ENCODE results near the gene DGCR8.
A peak's percentile ranks its signal among the peaks of the same experiment; 100 is the strongest.

Gene DGCR8

GRCh38 chr22:20113551-20114310 is 33.7 kb downstream of the DGCR8 start:
- Histone ChIP-seq H3K4me3 (ENCODE audit: low read length) (no peak overlapping the region), H3K79me2 (ENCODE audit: control insufficient read depth, low read length) (peaks cover 45% of the 10 kb centered on the region), H3F3A (ENCODE audit: control insufficient read depth, insufficient read depth) (peaks cover 13% of the 10 kb centered on the region), H3K4me2 (ENCODE audit: low read length) (no peak overlapping the region), H3K9me3 (ENCODE audit: control insufficient read depth, insufficient read depth, low read length) (no peaks in the 10 kb centered on the region), H3K9me2 (replicated peaks; ENCODE audit: control insufficient read depth, low read length) (no peaks in the 10 kb centered on the region), H3K36me3 (ENCODE audit: control insufficient read depth, low read length) (peaks cover 89% of the 10 kb centered on the region), H4K20me1 (ENCODE audit: control insufficient read depth, insufficient read depth, low read depth, low read length) (no peaks in the 10 kb centered on the region), H3K4me1 (ENCODE audit: control insufficient read depth, low read length) (peaks cover 18% of the 10 kb centered on the region), H3K27me3 (ENCODE audit: control insufficient read depth, low read length) (no peaks in the 10 kb centered on the region), H3K27ac (ENCODE audit: low read depth, low read length) (no peak overlapping the region)
- TF ChIP-seq CTCF (IDR thresholded peaks at IDR 0.05; ENCODE audit: low read depth, low read length, poor library complexity, severe bottlenecking) (no peak), EZH2phosphoT487 (IDR thresholded peaks at IDR 0.05; ENCODE audit: borderline replicate concordance, low read length) (no peak)

- Histone ChIP-seq H4K20me1 (ENCODE audit: control insufficient read depth, insufficient read depth, low read depth, low read length) (peaks cover 2% of the 10 kb centered on the region), H3K4me1 (ENCODE audit: control insufficient read depth, low read length) (peaks cover 29% of the 10 kb centered on the region), H3K9me3 (ENCODE audit: control insufficient read depth, insufficient read depth, low read length) (no peaks in the 10 kb centered on the region), H3K27me3 (ENCODE audit: control insufficient read depth, low read length) (no peaks in the 10 kb centered on the region), H3K4me2 (ENCODE audit: low read length) (peak overlapping the region; percentile 85; the same call in 1 of the 2 replicates), H3K9me2 (replicated peaks; ENCODE audit: control insufficient read depth, low read length) (no peaks in the 10 kb centered on the region), H3K27ac (ENCODE audit: low read depth, low read length) (no peak overlapping the region), H3K79me2 (ENCODE audit: control insufficient read depth, low read length) (peaks cover 56% of the 10 kb centered on the region), H3F3A (ENCODE audit: control insufficient read depth, insufficient read depth) (peaks cover 12% of the 10 kb centered on the region), H3K36me3 (ENCODE audit: control insufficient read depth, low read length) (peaks cover 89% of the 10 kb centered on the region), H3K4me3 (ENCODE audit: low read length) (peak overlapping the region; percentile 99; the same call in 1 of the 2 replicates)
- TF ChIP-seq CTCF (IDR thresholded peaks at IDR 0.05; ENCODE audit: low read depth, low read length, poor library complexity, severe bottlenecking) (no peak), EZH2phosphoT487 (IDR thresholded peaks at IDR 0.05; ENCODE audit: borderline replicate concordance, low read length) (no peak)
Measured at GRCh38 chr22:20114506-20115475, 34.8 kb downstream of the DGCR8 start.

GRCh38 chr22:20115691-20116375 is 35.8 kb downstream of the DGCR8 start, which contains the start of gene RANBP1:
Gene RANBP1 (plus strand): TSS chr22:20116104. CDS start chr22:20116185, 81 bp downstream.
- H3K27ac ChIP-seq (ENCODE audit: low read depth, low read length): peak within 1 kb of the TSS; percentile 50
- peaks cover 66% of the 10 kb centered on the region for H3K79me2 ChIP-seq (ENCODE audit: control insufficient read depth, low read length)
- peaks cover 12% of the 10 kb centered on the region for H4K20me1 ChIP-seq (ENCODE audit: control insufficient read depth, insufficient read depth, low read depth, low read length)
- no peaks in the 10 kb centered on the region for H3K27me3 ChIP-seq (ENCODE audit: control insufficient read depth, low read length)
- no peak for TF ChIP-seq EZH2phosphoT487 (IDR thresholded peaks at IDR 0.05; ENCODE audit: borderline replicate concordance, low read length)
- TF ChIP-seq CTCF (IDR thresholded peaks at IDR 0.05; ENCODE audit: low read depth, low read length, poor library complexity, severe bottlenecking): no peak
- H3K4me2 ChIP-seq (ENCODE audit: low read length): peak within 1 kb of the TSS; percentile 85
- peaks cover 36% of the 10 kb centered on the region for H3K4me1 ChIP-seq (ENCODE audit: control insufficient read depth, low read length)
- H3K36me3 ChIP-seq (ENCODE audit: control insufficient read depth, low read length): peaks cover 89% of the 10 kb centered on the region
- peak within 1 kb of the TSS; percentile 99 for H3K4me3 ChIP-seq (ENCODE audit: low read length)
- no peaks in the 10 kb centered on the region for H3K9me2 ChIP-seq (replicated peaks; ENCODE audit: control insufficient read depth, low read length)
- H3K9me3 ChIP-seq (ENCODE audit: control insufficient read depth, insufficient read depth, low read length): no peaks in the 10 kb centered on the region
- peaks cover 3% of the 10 kb centered on the region for H3F3A ChIP-seq (ENCODE audit: control insufficient read depth, insufficient read depth)

All from DOHH2 (cell line).